Measurements from ENCODE around the gene BCAM. TPM values are rescaled to one million over a fixed set of nuclear protein-coding genes. Genes with fewer than 3 reads are reported as not detected.
A peak's percentile ranks its signal among the peaks of the same experiment; 100 is the strongest.

BCAM gene
- total RNA-seq, 1 experiment from 2014 or later: 73.0 TPM

- Mint-ChIP-seq H3K4me1 (peaks cover 8 to 16% of the 10 kb centered on the region in 2 experiments), H3K27me3 (ENCODE audit: low read depth) (no peaks in the 10 kb centered on the region; the same call in 1 of the 2 replicates), H3K27ac (no peak overlapping the region), H3K36me3 (ENCODE audit: insufficient read depth in 1 of 3, low read depth in 3 of 3) (peaks cover 28 to 79% (median 62%) of the 10 kb centered on the region in 3 experiments), H3K4me3 (peak overlapping the region in 1 of 2 experiments; percentile 42; a peak in 1 of 5 replicates), H3K9me3 (no peaks in the 10 kb centered on the region)
- DNase-seq: no peak
- no peak overlapping the region for H3K56ac ChIP-seq (ENCODE audit: insufficient read length, low read depth, low read length)
- no peak overlapping the region for H4K8ac ChIP-seq (replicated peaks; ENCODE audit: insufficient read length, low read depth, low read length)
- H3K4ac ChIP-seq (ENCODE audit: low read depth, low read length): no peak overlapping the region
- H3T11ph ChIP-seq (ENCODE audit: low read length): no peak overlapping the region
- TF ChIP-seq CTCF (conservative IDR thresholded peaks at IDR 0.05): no peak
- H3K18ac ChIP-seq (ENCODE audit: insufficient read length, low read depth, low read length): no peak overlapping the region
- no peak overlapping the region for H2BK120ac ChIP-seq (ENCODE audit: low read depth, low read length, poor library complexity, severe bottlenecking)
- no peak overlapping the region for H2AFZ ChIP-seq (ENCODE audit: low read length)
- no peak overlapping the region for H2BK15ac ChIP-seq (ENCODE audit: low read depth, low read length)
- H3K4me1 ChIP-seq (ENCODE audit: insufficient read depth, low read length): no peaks in the 10 kb centered on the region; the same call in 1 of the 2 replicates
- no peaks in the 10 kb centered on the region for H3K27me3 ChIP-seq (ENCODE audit: insufficient read depth, low read length)
- H3K23me2 ChIP-seq (ENCODE audit: insufficient read length, low read depth, low read length, poor library complexity, severe bottlenecking): no peaks in the 10 kb centered on the region
- H3K14ac ChIP-seq (ENCODE audit: insufficient read depth, low read length): no peak overlapping the region
- H2BK20ac ChIP-seq (ENCODE audit: low read depth, low read length, poor library complexity, severe bottlenecking): no peak overlapping the region
- H4K20me1 ChIP-seq (ENCODE audit: control insufficient read depth, insufficient read depth, insufficient read length): no peaks in the 10 kb centered on the region
- no peak overlapping the region for H3K9ac ChIP-seq (ENCODE audit: extremely low read depth, insufficient read length, low read length)
- H3K9me3 ChIP-seq (ENCODE audit: control insufficient read depth, low read depth, low read length): no peaks in the 10 kb centered on the region
- no peak overlapping the region for H4K5ac ChIP-seq (ENCODE audit: insufficient read length, low read depth, low read length)
- no peak overlapping the region for H3K23ac ChIP-seq (ENCODE audit: insufficient read length, low read depth, low read length)
- no peak overlapping the region for H4K91ac ChIP-seq (ENCODE audit: insufficient read length, low read depth, low read length)
- H2BK5ac ChIP-seq (ENCODE audit: insufficient read length, low read length): no peak overlapping the region
- H3K79me1 ChIP-seq (ENCODE audit: insufficient read depth, low read depth, low read length, poor library complexity, severe bottlenecking): no peaks in the 10 kb centered on the region
- no peak overlapping the region for H2BK12ac ChIP-seq (ENCODE audit: insufficient read length, low read depth, low read length)
- no peaks in the 10 kb centered on the region for H3K79me2 ChIP-seq (ENCODE audit: insufficient read depth, low read length)
- no peak overlapping the region for H3K27ac ChIP-seq (ENCODE audit: insufficient read length, low read depth, low read length)
- WGBS (ENCODE audit: extremely low coverage, insufficient read length, low lambda C conversion rate): no CpG with 5 or more reads among the region's 4 CpGs
- H3K4me2 ChIP-seq (ENCODE audit: insufficient read depth, insufficient read length, low read length): no peak overlapping the region
- H2AK5ac ChIP-seq (ENCODE audit: insufficient read length, low read length): no peak overlapping the region
Measured at GRCh38 chr19:44794610-44795009, 14.3 kb upstream of the BCAM start.

Data from H9 (cell line).